GM12874 (cell line): ENCODE measurements around the gene CLEC7A.
A peak's percentile ranks its signal among the peaks of the same experiment; 100 is the strongest.

Experiments
- CTCF ChIP-seq: IDR thresholded peaks from 2 replicates; pipeline ENCODE4 v1.5.1; 2011; ENCODE audit warnings: low read depth, mild to moderate bottlenecking, control low read depth, low read length, moderate library complexity; ENCODE audit not compliant: insufficient read depth

The CLEC7A gene

GRCh38 chr12:10154145-10154496 is 24.1 kb upstream of the CLEC7A start:
- TF ChIP-seq CTCF, result no peak

- TF ChIP-seq CTCF, result peak; percentile 74
Observed at GRCh38 chr12:10153271-10154144, 23.5 kb upstream of the CLEC7A start.

- TF ChIP-seq CTCF, result no peak
Observed at GRCh38 chr12:10151621-10152020, 21.6 kb upstream of the CLEC7A start.

- no peak for TF ChIP-seq CTCF
Observed at GRCh38 chr12:10147714-10148403, 17.9 kb upstream of the CLEC7A start.

- no peak for TF ChIP-seq CTCF
Observed at GRCh38 chr12:10142976-10143589, 13.1 kb upstream of the CLEC7A start.

GRCh38 chr12:10140001-10140400 is 10.0 kb upstream of the CLEC7A start:
- peak; percentile 27; the same call in 1 of the 2 replicates for TF ChIP-seq CTCF

GRCh38 chr12:10136637-10137205 is 6.7 kb upstream of the CLEC7A start:
- TF ChIP-seq CTCF, result no peak
